Neural cell (in vitro differentiated cells): ENCODE results near the gene NUBPL. TPM values are rescaled to one million over a fixed set of nuclear protein-coding genes. Genes with fewer than 3 reads are reported as not detected.

Source experiments
- H2AFZ ChIP-seq: fragments of 200-600, 300-800 bp; sonication (generic), shearing (Covaris generic); 2 replicates; pipeline ENCODE4 v1.6.0; 2014; ENCODE audit warnings: low read depth, mild to moderate bottlenecking, antibody characterized with exemption, low read length, moderate library complexity
- H3F3A ChIP-seq: fragments of 200-600 bp; shearing (Covaris generic); 2 replicates; pipeline ENCODE4 v1.6.1; 2016; ENCODE audit warnings: mild to moderate bottlenecking, moderate library complexity, mixed read lengths, antibody characterized with exemption, low read length; ENCODE audit not compliant: insufficient read depth, poor library complexity, severe bottlenecking
- H3K27ac ChIP-seq: fragments of 200-600, 300-800 bp; sonication (generic), shearing (Covaris generic); 2 replicates; pipeline ENCODE4 v1.5.1; 2014; ENCODE audit warnings: mild to moderate bottlenecking, low read length, moderate library complexity
- H3K27me3 ChIP-seq: fragments of 300-800, 200-600 bp; sonication (generic), shearing (Covaris generic); 2 replicates; pipeline ENCODE4 v1.6.0; 2014; ENCODE audit warnings: mild to moderate bottlenecking, low read depth, low read length, moderate library complexity; ENCODE audit not compliant: insufficient read depth
- H3K36me3 ChIP-seq: fragments of 300-800, 200-600 bp; sonication (generic), shearing (Covaris generic); 2 replicates; pipeline ENCODE4 v1.5.1; 2014; ENCODE audit warnings: mild to moderate bottlenecking, antibody characterized with exemption, low read length, moderate library complexity; ENCODE audit not compliant: insufficient read depth
- H3K4me2 ChIP-seq: fragments of 300-800, 200-600 bp; sonication (generic), shearing (Covaris generic); 2 replicates; pipeline ENCODE4 v1.6.0; 2014; ENCODE audit warnings: mild to moderate bottlenecking, low read length
- H3K4me3 ChIP-seq: fragments of 300-800, 200-600 bp; sonication (generic), shearing (Covaris generic); 2 replicates; pipeline ENCODE4 v1.5.1; 2014; ENCODE audit warnings: mild to moderate bottlenecking, low read length, moderate library complexity
- H3K79me2 ChIP-seq: fragments of 200-600 bp; shearing (Covaris generic); replicated peaks from 2 replicates; pipeline ENCODE4 v1.6.0; 2014; ENCODE audit warnings: mild to moderate bottlenecking, low read length, moderate library complexity; ENCODE audit not compliant: insufficient read depth
- H3K9ac ChIP-seq: fragments of 300-800, 200-600 bp; sonication (generic), shearing (Covaris generic); 2 replicates; pipeline ENCODE4 v1.6.1; 2016; ENCODE audit warnings: mild to moderate bottlenecking, low read length, mixed read lengths
- H3K9me2 ChIP-seq: fragments of 200-600 bp; shearing (Covaris generic); 2 replicates; pipeline ENCODE4 v1.6.1; 2016; ENCODE audit warnings: mild to moderate bottlenecking, low read length, mixed read lengths; ENCODE audit not compliant: insufficient read depth
- H3K9me3 ChIP-seq: fragments of 200-600, 300-800 bp; sonication (generic), shearing (Covaris generic); 2 replicates; pipeline ENCODE4 v1.6.1; 2016; ENCODE audit warnings: mild to moderate bottlenecking, mixed run types, low read length, moderate library complexity, mixed read lengths
- H4K20me1 ChIP-seq: fragments of 200-600 bp; shearing (Covaris generic); 2 replicates; pipeline ENCODE4 v1.6.1; 2016; ENCODE audit warnings: mild to moderate bottlenecking, mixed run types; ENCODE audit not compliant: insufficient read depth
- EP300 ChIP-seq: fragments of 450-650 bp; conservative IDR thresholded peaks from 2 replicates; pipeline ENCODE4 v1.6.1; 2014; ENCODE audit warnings: antibody characterized with exemption, mild to moderate bottlenecking, moderate library complexity; ENCODE audit not compliant: poor library complexity, severe bottlenecking
- EZH2 ChIP-seq: fragments of 200-600, 300-800 bp; shearing (Covaris generic), sonication (generic); IDR thresholded peaks from 2 replicates; pipeline ENCODE4 v1.6.1; 2014; ENCODE audit warnings: antibody characterized with exemption, low read length, borderline replicate concordance, mild to moderate bottlenecking; ENCODE audit not compliant: insufficient read depth, poor library complexity, severe bottlenecking
- MXI1 ChIP-seq: fragments of 450-650 bp; conservative IDR thresholded peaks from 2 replicates; pipeline ENCODE4 v1.6.1; 2014; ENCODE audit warnings: antibody characterized with exemption, mild to moderate bottlenecking; ENCODE audit not compliant: poor library complexity, severe bottlenecking
- POLR2AphosphoS5 ChIP-seq: IDR thresholded peaks from 2 replicates; pipeline ENCODE4 v1.6.1; 2012
- RAD21 ChIP-seq: fragments of 450-650 bp; conservative IDR thresholded peaks from 2 replicates; pipeline ENCODE4 v1.6.1; 2014; ENCODE audit warnings: antibody characterized with exemption, mild to moderate bottlenecking, moderate library complexity
- SMC3 ChIP-seq: fragments of 450-650 bp; conservative IDR thresholded peaks from 2 replicates; pipeline ENCODE4 v1.6.1; 2014; ENCODE audit warnings: antibody characterized with exemption, mild to moderate bottlenecking, moderate library complexity; ENCODE audit not compliant: poor library complexity
- TAF1 ChIP-seq: IDR thresholded peaks from 2 replicates; pipeline ENCODE4 v1.6.1; 2012; ENCODE audit warnings: low read depth
- polyA plus RNA-seq: library from polyadenylated mRNA; depleted of rRNA; stranded (reverse); fragments of >200 nt; gene quantifications from 2 replicates; pipeline ENCODE4 v1.2.3, GENCODE V29; 2014
- TF ChIP-seq, protein P1 (sequence below): fragments of 450-650 bp; IDR thresholded peaks from 2 replicates; pipeline ENCODE4 v1.5.1; 2014; ENCODE audit warnings: antibody characterized with exemption, mild to moderate bottlenecking, moderate library complexity; ENCODE audit not compliant: poor library complexity, severe bottlenecking
- TF ChIP-seq, protein P2 (sequence below): IDR thresholded peaks from 2 replicates; pipeline ENCODE4 v1.6.1; 2012; ENCODE audit warnings: borderline replicate concordance

Gene NUBPL
- polyA plus RNA-seq, 1 donor from 2014 or later: 3.1 TPM

DNA sequence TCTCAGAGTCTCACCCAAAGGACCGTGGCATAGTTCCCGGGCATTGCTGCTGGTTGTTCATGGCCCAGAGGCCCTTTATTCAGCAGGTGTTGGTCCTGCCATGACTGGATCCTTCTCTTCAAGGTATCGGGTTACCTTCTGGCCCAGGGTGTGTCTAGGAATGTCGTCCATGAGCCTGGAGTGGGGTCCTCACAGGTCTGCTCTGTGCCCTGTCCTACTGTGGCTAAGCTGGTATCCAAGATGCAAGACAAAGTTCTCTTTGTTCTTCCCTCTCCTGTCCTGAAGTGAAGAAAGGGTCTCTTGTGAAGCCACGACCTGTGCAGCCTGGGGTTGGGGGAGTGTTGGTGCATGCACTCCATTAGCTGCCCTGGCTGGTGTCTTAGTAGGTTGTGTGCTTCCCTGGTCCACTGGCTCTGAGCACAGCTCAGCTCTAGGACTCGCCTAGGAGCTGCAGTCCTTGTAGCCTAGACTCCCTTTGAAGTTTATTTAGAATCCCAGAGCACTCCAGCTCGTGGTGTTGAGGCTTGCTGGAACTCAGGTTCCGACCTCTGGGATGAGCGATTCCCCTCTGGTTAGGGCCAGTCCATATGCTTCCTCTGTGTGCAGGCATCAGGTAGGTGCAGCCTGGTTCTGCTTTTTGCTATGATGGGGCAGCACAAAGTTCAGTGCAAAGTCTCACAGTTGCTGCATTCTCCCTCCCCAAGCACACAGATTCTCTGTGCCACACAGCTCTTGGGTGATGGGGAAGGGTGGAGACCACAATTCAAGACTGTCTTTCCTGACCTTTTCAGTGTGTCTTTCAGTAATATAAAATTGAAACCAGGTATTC, 117.4 kb downstream of the NUBPL start:
- H3K9ac ChIP-seq: no peak overlapping the region
- no peaks in the 10 kb centered on the region for H3F3A ChIP-seq
- H3K79me2 ChIP-seq: no peaks in the 10 kb centered on the region
- no peak overlapping the region for H3K27ac ChIP-seq
- H3K27me3 ChIP-seq: no peaks in the 10 kb centered on the region
- H2AFZ ChIP-seq: no peak overlapping the region
- TF ChIP-seq TAF1: no peak
- TF ChIP-seq, protein P1, sequence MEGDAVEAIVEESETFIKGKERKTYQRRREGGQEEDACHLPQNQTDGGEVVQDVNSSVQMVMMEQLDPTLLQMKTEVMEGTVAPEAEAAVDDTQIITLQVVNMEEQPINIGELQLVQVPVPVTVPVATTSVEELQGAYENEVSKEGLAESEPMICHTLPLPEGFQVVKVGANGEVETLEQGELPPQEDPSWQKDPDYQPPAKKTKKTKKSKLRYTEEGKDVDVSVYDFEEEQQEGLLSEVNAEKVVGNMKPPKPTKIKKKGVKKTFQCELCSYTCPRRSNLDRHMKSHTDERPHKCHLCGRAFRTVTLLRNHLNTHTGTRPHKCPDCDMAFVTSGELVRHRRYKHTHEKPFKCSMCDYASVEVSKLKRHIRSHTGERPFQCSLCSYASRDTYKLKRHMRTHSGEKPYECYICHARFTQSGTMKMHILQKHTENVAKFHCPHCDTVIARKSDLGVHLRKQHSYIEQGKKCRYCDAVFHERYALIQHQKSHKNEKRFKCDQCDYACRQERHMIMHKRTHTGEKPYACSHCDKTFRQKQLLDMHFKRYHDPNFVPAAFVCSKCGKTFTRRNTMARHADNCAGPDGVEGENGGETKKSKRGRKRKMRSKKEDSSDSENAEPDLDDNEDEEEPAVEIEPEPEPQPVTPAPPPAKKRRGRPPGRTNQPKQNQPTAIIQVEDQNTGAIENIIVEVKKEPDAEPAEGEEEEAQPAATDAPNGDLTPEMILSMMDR: no peak
- TF ChIP-seq RAD21: no peak
- no peak for TF ChIP-seq POLR2AphosphoS5
- no peak for TF ChIP-seq SMC3
- TF ChIP-seq MXI1: no peak
- TF ChIP-seq EZH2: no peak
- TF ChIP-seq, protein P2, sequence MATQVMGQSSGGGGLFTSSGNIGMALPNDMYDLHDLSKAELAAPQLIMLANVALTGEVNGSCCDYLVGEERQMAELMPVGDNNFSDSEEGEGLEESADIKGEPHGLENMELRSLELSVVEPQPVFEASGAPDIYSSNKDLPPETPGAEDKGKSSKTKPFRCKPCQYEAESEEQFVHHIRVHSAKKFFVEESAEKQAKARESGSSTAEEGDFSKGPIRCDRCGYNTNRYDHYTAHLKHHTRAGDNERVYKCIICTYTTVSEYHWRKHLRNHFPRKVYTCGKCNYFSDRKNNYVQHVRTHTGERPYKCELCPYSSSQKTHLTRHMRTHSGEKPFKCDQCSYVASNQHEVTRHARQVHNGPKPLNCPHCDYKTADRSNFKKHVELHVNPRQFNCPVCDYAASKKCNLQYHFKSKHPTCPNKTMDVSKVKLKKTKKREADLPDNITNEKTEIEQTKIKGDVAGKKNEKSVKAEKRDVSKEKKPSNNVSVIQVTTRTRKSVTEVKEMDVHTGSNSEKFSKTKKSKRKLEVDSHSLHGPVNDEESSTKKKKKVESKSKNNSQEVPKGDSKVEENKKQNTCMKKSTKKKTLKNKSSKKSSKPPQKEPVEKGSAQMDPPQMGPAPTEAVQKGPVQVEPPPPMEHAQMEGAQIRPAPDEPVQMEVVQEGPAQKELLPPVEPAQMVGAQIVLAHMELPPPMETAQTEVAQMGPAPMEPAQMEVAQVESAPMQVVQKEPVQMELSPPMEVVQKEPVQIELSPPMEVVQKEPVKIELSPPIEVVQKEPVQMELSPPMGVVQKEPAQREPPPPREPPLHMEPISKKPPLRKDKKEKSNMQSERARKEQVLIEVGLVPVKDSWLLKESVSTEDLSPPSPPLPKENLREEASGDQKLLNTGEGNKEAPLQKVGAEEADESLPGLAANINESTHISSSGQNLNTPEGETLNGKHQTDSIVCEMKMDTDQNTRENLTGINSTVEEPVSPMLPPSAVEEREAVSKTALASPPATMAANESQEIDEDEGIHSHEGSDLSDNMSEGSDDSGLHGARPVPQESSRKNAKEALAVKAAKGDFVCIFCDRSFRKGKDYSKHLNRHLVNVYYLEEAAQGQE: no peak
- TF ChIP-seq EP300: no peak
- H4K20me1 ChIP-seq: no peaks in the 10 kb centered on the region
- H3K4me3 ChIP-seq: no peak overlapping the region
- no peaks in the 10 kb centered on the region for H3K36me3 ChIP-seq
- no peaks in the 10 kb centered on the region for H3K9me3 ChIP-seq
- H3K4me2 ChIP-seq: no peak overlapping the region
- H3K9me2 ChIP-seq: no peaks in the 10 kb centered on the region

DNA sequence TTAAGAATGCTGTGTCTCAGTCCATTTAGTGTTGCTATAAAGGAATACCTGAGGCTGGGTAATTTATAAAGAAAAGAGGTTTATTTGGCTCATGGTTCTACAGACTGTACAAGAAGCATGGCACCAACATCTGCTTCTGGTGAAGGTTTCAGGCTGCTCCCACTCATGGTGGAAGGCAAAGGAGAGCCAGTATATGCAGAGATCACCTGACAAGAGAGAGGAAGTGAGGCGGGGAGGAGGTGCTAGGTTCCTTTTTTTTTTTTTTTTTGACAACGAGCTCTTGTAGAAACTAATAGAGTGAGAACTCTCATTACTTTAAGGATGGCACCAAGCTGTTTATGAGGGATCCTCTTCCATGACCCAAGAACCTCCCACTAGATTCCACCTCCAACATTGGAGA, 121.6 kb downstream of the NUBPL start:
- H3K4me3 ChIP-seq: no peak overlapping the region
- H3K36me3 ChIP-seq: no peaks in the 10 kb centered on the region
- no peak overlapping the region for H2AFZ ChIP-seq
- no peak overlapping the region for H3K27ac ChIP-seq
- no peak for TF ChIP-seq RAD21
- no peak for TF ChIP-seq POLR2AphosphoS5
- TF ChIP-seq SMC3: no peak
- TF ChIP-seq, protein P1: no peak
- TF ChIP-seq, protein P2: no peak
- TF ChIP-seq MXI1: no peak
- no peak for TF ChIP-seq EZH2
- TF ChIP-seq TAF1: no peak
- TF ChIP-seq EP300: no peak
- H3K9ac ChIP-seq: no peak overlapping the region
- no peaks in the 10 kb centered on the region for H3K9me3 ChIP-seq
- no peaks in the 10 kb centered on the region for H3K27me3 ChIP-seq
- no peaks in the 10 kb centered on the region for H3K79me2 ChIP-seq
- H4K20me1 ChIP-seq: no peaks in the 10 kb centered on the region
- H3F3A ChIP-seq: no peaks in the 10 kb centered on the region
- no peaks in the 10 kb centered on the region for H3K9me2 ChIP-seq
- H3K4me2 ChIP-seq: no peak overlapping the region
